SK-MEL-5 (cell line): Measurements from ENCODE around the gene TYW5. TPM values are rescaled to one million over a fixed set of nuclear protein-coding genes. Genes with fewer than 3 reads are reported as not detected.
A peak's percentile ranks its signal among the peaks of the same experiment; 100 is the strongest.
"Not testable (repeated sequence)": the region's sequence is repeated elsewhere in the genome, so short reads cannot be mapped to it uniquely, and the experiment has no call there.

Source experiments
- DNase-seq: peaks from one replicate; pipeline ENCODE4 v3.0.0-alpha.2; 2016; ENCODE audit warnings: low read depth, low spot score
- in situ Hi-C: cut with HindIII; loops from 2 replicates; pipeline ENCODE4 v1.10.0; 2016; ENCODE audit warnings: low sequenced_read_pairs, high pct_unique_total_duplicates, low pct_unique_long_range_greater_than_20kb
- total RNA-seq: library from RNA; depleted of rRNA; stranded (reverse); fragments of >200 nt; shearing (Covaris generic); gene quantifications from 2 replicates; pipeline ENCODE4 v1.2.3, GENCODE V29; 2014

TYW5 gene
- total RNA-seq, 1 experiment from 2014 or later = 15.8 TPM

GRCh38 chr2:199936554-199936953, 18.7 kb downstream of the TYW5 start:
- in situ Hi-C loops = no loop called here
- no peak for DNase-seq

- in situ Hi-C loops = no loop called here
- DNase-seq = no peak
Observed at GRCh38 chr2:199933466-199933865, 21.8 kb downstream of the TYW5 start.

- DNase-seq = peak; percentile 86
- in situ Hi-C loops = no loop called here
Observed at GRCh38 chr2:199932312-199932855, 22.9 kb downstream of the TYW5 start.

GRCh38 chr2:199929262-199929661, 26.0 kb downstream of the TYW5 start:
- DNase-seq = no peak
- in situ Hi-C loops = no loop called here

- in situ Hi-C loops = no loop called here
- no peak for DNase-seq
Observed at GRCh38 chr2:199928626-199929025, 26.7 kb downstream of the TYW5 start.

GRCh38 chr2:199928226-199928625, 27.1 kb downstream of the TYW5 start:
- in situ Hi-C loops = no loop called here
- DNase-seq = no peak

- DNase-seq = no peak
- in situ Hi-C loops = no loop called here
Observed at GRCh38 chr2:199926806-199927205, 28.5 kb downstream of the TYW5 start.

- no peak for DNase-seq
- in situ Hi-C loops = no loop called here
Observed at GRCh38 chr2:199923924-199924323, 31.4 kb downstream of the TYW5 start.

GRCh38 chr2:199922856-199923255, 32.4 kb downstream of the TYW5 start:
- in situ Hi-C loops = no loop called here
- peak; percentile 69 for DNase-seq

- no peak for DNase-seq
- in situ Hi-C loops = no loop called here
Observed at GRCh38 chr2:199916980-199917379, 38.3 kb downstream of the TYW5 start.

GRCh38 chr2:199914372-199914958, 40.8 kb downstream of the TYW5 start:
- in situ Hi-C loops = no loop called here
- no peak for DNase-seq

- DNase-seq, in situ Hi-C loops: not testable (repeated sequence)
Observed at GRCh38 chr2:199912553-199913114, 42.7 kb downstream of the TYW5 start.

GRCh38 chr2:199911877-199912161, 43.5 kb downstream of the TYW5 start:
- in situ Hi-C loops = no loop called here
- DNase-seq = no peak

GRCh38 chr2:199911052-199911876, 44.0 kb downstream of the TYW5 start, which contains the start of gene C2orf69:
C2orf69 (plus strand) TSS chr2:199911293; CDS start chr2:199911439, 146 bp downstream.
- DNase-seq = peak; percentile 98
- in situ Hi-C loops = no loop called here

GRCh38 chr2:199910338-199911051, 44.8 kb downstream of the TYW5 start:
- in situ Hi-C loops = no loop called here
- no peak for DNase-seq

GRCh38 chr2:199907008-199907714, 48.1 kb downstream of the TYW5 start:
- in situ Hi-C loops = no loop called here
- DNase-seq = no peak

GRCh38 chr2:199903111-199903510, 52.2 kb downstream of the TYW5 start:
- DNase-seq = no peak
- in situ Hi-C loops = no loop called here
